HG03342 (cell line): ENCODE data around the gene ARL15.
"Not testable (repeated sequence)": the region's sequence is repeated elsewhere in the genome, so short reads cannot be mapped to it uniquely, and the experiment has no call there.

Source experiments
- ATAC-seq: cut with Tn5 transposase; IDR thresholded peaks from one replicate; pipeline ENCODE4 v1.9.1; 2021; ENCODE audit warnings: mild to moderate bottlenecking, moderate library complexity; ENCODE audit not compliant: unreplicated experiment

Gene ARL15

GRCh38 chr5:54310433-54311175 is at the start of gene ARL15:
Gene ARL15 (minus strand): TSS chr5:54310573.
- ATAC-seq = peak; percentile 97

- ATAC-seq = no peak
Measured at GRCh38 chr5:54360089-54360488, 49.7 kb upstream of the ARL15 start.

GRCh38 chr5:54357408-54358058 is 47.2 kb upstream of the ARL15 start:
- ATAC-seq = no peak

- ATAC-seq = not testable (repeated sequence)
Measured at GRCh38 chr5:54353933-54354564, 43.7 kb upstream of the ARL15 start.

GRCh38 chr5:54352580-54352979 is 42.2 kb upstream of the ARL15 start:
- ATAC-seq = not testable (repeated sequence)

- ATAC-seq = no peak
Measured at GRCh38 chr5:54347221-54347865, 37.0 kb upstream of the ARL15 start.

DNA sequence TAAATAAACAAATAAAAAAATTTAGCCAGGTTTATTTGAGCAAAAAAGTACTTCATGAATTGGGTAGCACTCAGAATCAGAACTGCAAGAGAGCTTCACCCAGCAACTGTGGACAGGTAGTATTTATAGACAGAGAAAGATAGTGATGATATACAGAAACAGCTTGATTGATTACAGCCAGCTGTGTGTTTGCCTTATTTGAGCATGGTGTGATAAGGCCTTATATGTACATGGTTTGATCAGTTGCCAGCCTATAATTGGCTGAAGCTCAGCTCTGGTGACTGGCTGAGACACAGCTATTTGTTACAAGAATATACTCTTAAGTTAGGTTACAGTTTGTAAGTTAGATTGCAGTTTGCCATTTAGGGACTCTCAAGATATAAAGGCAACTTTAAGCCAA is 34.3 kb upstream of the ARL15 start:
- ATAC-seq = no peak

DNA sequence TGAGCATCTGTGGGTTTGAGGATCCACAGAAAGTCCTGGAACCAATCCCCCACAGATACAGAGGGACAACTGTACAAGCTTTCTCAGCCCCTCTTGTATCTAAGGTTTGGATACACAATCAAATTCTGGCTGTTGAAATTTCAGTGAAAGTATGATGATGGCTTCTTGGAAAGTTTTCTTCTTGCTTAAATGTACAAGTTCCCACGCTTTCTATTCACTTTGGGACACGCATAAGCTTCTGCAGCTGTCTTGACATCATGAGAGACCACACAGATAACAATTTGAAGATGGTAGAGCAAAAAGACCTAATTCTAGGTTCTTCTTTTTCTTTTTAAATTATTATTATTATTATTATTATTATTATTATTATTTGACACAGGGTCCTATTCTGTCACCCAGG is 31.6 kb upstream of the ARL15 start:
- no peak for ATAC-seq

GRCh38 chr5:54337523-54337922 is 27.1 kb upstream of the ARL15 start:
- no peak for ATAC-seq

DNA sequence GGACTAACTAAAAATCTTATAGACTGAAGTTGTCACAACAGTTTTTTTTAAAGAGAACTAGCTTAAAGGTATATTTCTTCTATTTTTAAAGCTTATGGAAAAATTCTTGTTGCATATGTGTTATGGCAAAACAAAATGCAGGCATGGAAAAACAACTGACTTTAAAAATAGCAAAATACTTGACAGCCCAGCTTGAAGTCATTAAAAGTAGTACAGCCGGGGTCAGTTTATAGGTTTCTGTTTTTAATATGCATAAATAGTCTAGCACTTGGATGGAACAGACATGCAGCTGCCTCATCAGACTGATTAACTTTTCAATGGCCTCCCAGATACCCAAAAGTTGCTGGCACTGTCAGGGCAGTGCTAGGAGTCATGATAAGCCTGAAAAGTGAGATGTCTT is 22.3 kb upstream of the ARL15 start:
- ATAC-seq = no peak

DNA sequence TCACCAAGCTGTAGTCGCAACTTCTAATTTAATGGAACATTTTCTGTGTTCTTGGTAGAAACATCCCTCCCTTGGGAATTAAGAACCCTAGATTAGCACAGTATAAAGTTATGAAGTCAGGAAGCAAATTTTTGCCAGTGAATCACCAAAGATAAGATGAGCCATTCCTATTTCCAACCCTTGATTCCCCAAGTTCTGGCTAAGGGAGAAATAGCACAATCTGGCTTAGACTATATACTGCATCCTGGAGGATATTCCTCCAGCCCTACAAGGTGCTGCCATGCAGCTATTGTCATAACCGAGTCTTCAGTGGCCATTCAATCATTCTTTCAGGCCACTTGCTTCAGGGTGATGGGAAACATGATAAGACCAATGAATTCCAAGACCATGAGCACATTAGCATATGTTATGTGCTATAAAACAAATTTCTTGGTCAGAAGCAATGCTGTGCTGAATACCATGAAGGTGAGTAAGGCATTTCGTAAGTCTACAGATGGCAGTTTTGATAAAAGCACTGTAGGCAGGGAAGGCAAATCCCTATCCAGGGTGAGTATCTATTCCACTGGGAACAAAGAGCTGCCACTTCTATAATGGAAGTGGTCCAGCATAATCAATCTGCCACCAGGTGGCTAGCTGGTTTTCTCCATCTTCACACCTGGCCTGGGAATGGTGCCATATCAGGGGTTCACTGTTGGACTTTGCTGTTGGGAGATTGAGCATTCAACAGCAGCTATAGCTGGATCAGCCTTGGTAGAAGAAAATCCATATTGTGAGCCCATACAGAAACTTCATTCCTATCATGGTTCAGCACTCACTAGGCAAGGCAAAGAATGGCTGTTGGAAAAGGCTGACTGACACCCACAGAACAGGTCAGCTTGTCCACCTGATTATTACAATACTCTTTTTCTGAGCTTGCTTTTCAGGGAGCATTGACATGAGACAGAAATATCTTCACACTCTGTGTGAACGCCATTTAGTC is 19.6 kb upstream of the ARL15 start:
- no peak for ATAC-seq

GRCh38 chr5:54326662-54327270 is 16.4 kb upstream of the ARL15 start:
- ATAC-seq = no peak

- peak; percentile 48 for ATAC-seq
Measured at GRCh38 chr5:54325610-54326311, 15.4 kb upstream of the ARL15 start.

- no peak for ATAC-seq
Measured at GRCh38 chr5:54325272-54325609, 14.9 kb upstream of the ARL15 start.

GRCh38 chr5:54324651-54325271 is 14.4 kb upstream of the ARL15 start:
- no peak for ATAC-seq

DNA sequence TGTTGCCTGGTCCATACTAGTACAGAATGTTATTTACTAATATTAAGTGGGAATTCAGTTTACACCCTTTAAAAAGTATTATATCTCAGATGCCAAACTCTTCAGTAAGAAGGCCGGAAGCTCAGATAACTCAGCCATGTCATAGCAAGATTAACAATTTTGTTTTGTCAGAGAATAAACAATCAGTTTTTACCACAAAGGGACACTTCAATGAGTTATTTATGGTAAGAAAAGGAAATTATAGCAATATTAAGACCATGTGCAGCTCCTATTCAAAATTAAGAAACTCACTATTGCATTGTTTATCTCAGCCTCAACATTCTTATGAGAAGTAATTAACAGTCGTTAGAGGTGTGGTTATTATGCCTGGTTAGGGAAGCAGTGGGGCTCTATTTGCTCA is 13.1 kb upstream of the ARL15 start:
- ATAC-seq = no peak

DNA sequence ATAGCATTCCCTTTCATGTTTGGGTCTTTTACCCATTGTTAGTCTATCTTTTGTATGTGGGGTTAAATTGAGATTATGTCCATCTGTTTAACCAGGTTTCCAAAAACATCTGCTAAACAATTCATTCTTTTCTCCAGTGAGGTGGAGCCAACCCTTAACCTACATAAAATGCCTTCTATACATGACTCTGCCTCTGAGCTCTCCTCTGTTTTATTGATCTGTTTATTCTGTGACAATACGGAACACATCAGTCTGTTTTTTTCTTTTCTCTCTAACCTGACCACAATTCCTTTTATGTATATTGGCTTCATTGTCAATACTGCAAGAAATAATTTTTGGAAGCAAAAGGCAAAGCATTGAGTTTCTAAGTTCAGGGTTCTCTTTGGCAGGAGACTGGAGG is 9.9 kb upstream of the ARL15 start:
- ATAC-seq = no peak

DNA sequence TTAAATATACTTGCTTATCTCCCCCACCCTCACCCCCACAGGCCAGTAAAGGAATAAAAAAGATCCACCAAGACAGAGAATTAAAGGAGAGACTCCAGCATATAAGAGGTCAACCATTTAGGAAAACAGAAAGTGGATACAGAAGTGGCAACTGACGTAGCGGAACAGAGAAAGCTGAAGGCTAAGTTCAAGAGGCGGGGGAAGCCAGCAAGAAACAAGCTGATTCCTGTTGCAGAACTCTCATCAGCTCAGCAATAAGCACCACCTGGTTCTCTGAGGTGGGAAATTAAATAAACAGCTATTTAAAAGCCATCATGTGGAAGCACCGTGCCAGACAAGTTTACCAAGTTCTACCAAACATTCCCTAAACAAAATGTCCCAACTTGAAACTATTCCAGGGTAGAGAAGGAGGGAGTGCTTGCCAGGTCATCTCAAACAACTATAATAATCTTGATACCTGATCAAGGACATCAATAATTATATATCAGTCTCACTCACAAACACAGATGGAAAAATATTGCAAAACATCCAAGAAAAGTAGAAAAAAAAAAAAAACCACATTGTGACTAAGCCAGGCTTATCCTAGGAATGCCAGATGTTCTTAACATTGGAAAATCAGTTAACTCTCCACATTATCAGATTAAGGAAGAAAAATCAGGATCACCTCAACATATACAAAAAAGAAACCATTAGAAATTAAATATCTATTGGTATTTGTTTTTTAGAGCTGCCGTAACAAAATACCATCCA is 7.3 kb upstream of the ARL15 start:
- ATAC-seq = no peak
